ENCODE results near the gene SYNJ2. TPM values are rescaled to one million over a fixed set of nuclear protein-coding genes. Genes with fewer than 3 reads are reported as not detected.

SYNJ2 gene
- total RNA-seq, 1 donor from 2014 or later = 31.8 TPM

- H2AFZ ChIP-seq (ENCODE audit: low read depth, low read length) = no peak overlapping the region
- no peaks in the 10 kb centered on the region for H4K20me1 ChIP-seq (ENCODE audit: insufficient read depth, low read length)
- DNase-seq (ENCODE audit: low read depth) (no peak), FAIRE-seq (peak; percentile 5)
- no peaks in the 10 kb centered on the region for H3K9me3 ChIP-seq (ENCODE audit: insufficient read depth, low read depth, low read length)
- no peak overlapping the region for H3K4me2 ChIP-seq (ENCODE audit: low read length)
- Mint-ChIP-seq H3K36me3 (ENCODE audit: low read depth, unreplicated experiment) (peaks cover 18% of the 10 kb centered on the region), H3K27ac (ENCODE audit: unreplicated experiment) (peak overlapping the region; percentile 72), H3K4me1 (ENCODE audit: low read depth, unreplicated experiment) (peaks cover 19% of the 10 kb centered on the region), H3K9me3 (ENCODE audit: unreplicated experiment) (no peaks in the 10 kb centered on the region), H3K4me3 (ENCODE audit: unreplicated experiment) (no peak overlapping the region), H3K27me3 (ENCODE audit: low read depth, unreplicated experiment) (no peaks in the 10 kb centered on the region)
- H3K4me1 ChIP-seq (ENCODE audit: insufficient read depth, low read length) = peaks cover 55% of the 10 kb centered on the region
- peak overlapping the region; percentile 82 for H3K9ac ChIP-seq (ENCODE audit: low read length)
- H3K79me2 ChIP-seq (ENCODE audit: insufficient read depth, low read length) = peaks cover 54% of the 10 kb centered on the region
- no peak overlapping the region for H3K4me3 ChIP-seq (ENCODE audit: insufficient read depth, low read depth, low read length)
- H3K27ac ChIP-seq (ENCODE audit: low read depth, low read length) = peak overlapping the region; percentile 97
- H3K27me3 ChIP-seq (ENCODE audit: insufficient read depth, low read length) = no peaks in the 10 kb centered on the region
- H3K36me3 ChIP-seq (ENCODE audit: insufficient read depth, low read length) = peaks cover 6% of the 10 kb centered on the region
- TF ChIP-seq, protein P1, sequence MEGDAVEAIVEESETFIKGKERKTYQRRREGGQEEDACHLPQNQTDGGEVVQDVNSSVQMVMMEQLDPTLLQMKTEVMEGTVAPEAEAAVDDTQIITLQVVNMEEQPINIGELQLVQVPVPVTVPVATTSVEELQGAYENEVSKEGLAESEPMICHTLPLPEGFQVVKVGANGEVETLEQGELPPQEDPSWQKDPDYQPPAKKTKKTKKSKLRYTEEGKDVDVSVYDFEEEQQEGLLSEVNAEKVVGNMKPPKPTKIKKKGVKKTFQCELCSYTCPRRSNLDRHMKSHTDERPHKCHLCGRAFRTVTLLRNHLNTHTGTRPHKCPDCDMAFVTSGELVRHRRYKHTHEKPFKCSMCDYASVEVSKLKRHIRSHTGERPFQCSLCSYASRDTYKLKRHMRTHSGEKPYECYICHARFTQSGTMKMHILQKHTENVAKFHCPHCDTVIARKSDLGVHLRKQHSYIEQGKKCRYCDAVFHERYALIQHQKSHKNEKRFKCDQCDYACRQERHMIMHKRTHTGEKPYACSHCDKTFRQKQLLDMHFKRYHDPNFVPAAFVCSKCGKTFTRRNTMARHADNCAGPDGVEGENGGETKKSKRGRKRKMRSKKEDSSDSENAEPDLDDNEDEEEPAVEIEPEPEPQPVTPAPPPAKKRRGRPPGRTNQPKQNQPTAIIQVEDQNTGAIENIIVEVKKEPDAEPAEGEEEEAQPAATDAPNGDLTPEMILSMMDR (IDR thresholded peaks at IDR 0.05; ENCODE audit: insufficient read depth, low read depth, low read length) = no peak
Measured at GRCh38 chr6:158058171-158058651, 76.5 kb downstream of the SYNJ2 start.

DNA sequence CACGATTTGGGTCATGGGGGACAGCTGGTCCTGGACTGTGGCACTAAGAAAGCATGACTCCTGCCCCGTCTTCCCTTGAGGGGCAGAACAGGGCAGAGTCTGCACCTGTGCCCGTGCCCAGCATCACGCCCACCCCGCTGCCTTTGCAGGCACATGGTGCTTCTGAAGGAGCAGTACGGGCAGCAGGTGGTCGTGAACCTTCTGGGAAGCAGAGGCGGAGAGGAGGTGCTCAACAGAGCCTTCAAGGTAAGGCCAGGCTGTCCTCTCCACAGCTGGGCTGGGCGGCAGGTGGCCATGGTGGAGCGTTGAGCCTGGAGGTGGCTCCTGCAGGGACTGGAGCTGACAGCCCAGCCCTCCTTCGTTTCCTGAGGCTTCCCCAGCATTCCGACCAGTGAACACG lies 77.4 kb downstream of the SYNJ2 start:
- FAIRE-seq (no peak), DNase-seq (ENCODE audit: low read depth) (no peak)
- no peak overlapping the region for H3K4me3 ChIP-seq (ENCODE audit: insufficient read depth, low read depth, low read length)
- Mint-ChIP-seq H3K9me3 (ENCODE audit: unreplicated experiment) (no peaks in the 10 kb centered on the region), H3K4me3 (ENCODE audit: unreplicated experiment) (no peak overlapping the region), H3K4me1 (ENCODE audit: low read depth, unreplicated experiment) (peaks cover 19% of the 10 kb centered on the region), H3K27me3 (ENCODE audit: low read depth, unreplicated experiment) (no peaks in the 10 kb centered on the region), H3K36me3 (ENCODE audit: low read depth, unreplicated experiment) (peaks cover 23% of the 10 kb centered on the region), H3K27ac (ENCODE audit: unreplicated experiment) (no peak overlapping the region)
- H3K27ac ChIP-seq (ENCODE audit: low read depth, low read length) = peak overlapping the region; percentile 97
- no peaks in the 10 kb centered on the region for H4K20me1 ChIP-seq (ENCODE audit: insufficient read depth, low read length)
- H3K9ac ChIP-seq (ENCODE audit: low read length) = no peak overlapping the region
- peaks cover 12% of the 10 kb centered on the region for H3K36me3 ChIP-seq (ENCODE audit: insufficient read depth, low read length)
- TF ChIP-seq EZH2 (IDR thresholded peaks at IDR 0.05; ENCODE audit: insufficient read depth, low read length) = no peak
- TF ChIP-seq, protein P1 (IDR thresholded peaks at IDR 0.05; ENCODE audit: insufficient read depth, low read depth, low read length) = no peak
- H3K27me3 ChIP-seq (ENCODE audit: insufficient read depth, low read length) = no peaks in the 10 kb centered on the region
- no peaks in the 10 kb centered on the region for H3K9me3 ChIP-seq (ENCODE audit: insufficient read depth, low read depth, low read length)
- no peak overlapping the region for H3K4me2 ChIP-seq (ENCODE audit: low read length)
- peaks cover 50% of the 10 kb centered on the region for H3K79me2 ChIP-seq (ENCODE audit: insufficient read depth, low read length)
- H2AFZ ChIP-seq (ENCODE audit: low read depth, low read length) = no peak overlapping the region
- peaks cover 55% of the 10 kb centered on the region for H3K4me1 ChIP-seq (ENCODE audit: insufficient read depth, low read length)

DNA sequence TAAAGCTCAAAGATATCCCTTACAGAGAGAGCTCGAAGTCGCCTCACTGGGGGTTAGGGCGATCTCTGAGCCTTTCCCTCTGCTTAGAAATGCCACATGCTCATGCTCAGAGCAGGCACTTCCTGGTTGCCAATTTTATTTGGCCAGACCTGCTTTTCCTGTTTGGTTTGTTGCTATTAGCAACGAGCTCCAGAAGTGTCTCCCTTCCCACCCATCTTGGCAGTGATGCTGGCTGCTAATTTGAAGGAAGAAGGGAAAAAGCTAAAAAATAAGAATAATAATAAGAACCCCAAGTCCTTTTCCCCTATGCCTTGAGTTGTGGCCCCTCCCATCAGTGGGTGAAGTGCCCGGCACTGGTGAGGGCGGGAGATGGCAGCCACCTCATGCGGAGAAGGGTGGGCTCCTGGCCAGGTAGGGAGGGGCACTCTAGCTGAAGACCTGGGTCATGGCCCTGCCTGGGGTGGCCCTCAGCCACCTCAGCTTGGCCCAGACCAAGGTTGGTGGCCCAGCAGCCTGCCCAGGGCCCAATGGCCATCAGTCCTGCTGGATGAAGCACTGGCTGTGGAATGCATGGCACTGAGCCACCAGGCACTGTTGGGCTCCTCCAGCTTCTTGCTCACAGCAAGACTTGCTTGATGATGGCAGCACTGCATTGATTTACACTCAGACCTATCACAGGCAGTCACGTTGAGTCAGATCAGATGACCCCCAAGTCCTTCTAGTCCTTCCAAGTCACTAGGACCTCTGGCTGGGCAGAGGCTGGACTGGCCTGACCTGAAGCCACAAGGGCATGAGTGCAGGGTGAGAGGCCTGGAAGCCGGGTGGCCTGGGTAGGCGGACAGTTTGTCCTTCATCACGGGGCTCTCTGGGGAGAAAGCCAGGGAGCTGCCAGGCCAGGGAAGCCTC lies 79.0 kb downstream of the SYNJ2 start:
- H3K27me3 Mint-ChIP-seq (ENCODE audit: low read depth, unreplicated experiment) = no peaks in the 10 kb centered on the region
- FAIRE-seq = peak; percentile 34

More for the DNA sequence above, 79.0 kb downstream of the SYNJ2 start:
- H3K4me1 Mint-ChIP-seq (ENCODE audit: low read depth, unreplicated experiment) = peaks cover 19% of the 10 kb centered on the region
- Histone ChIP-seq H4K20me1 (ENCODE audit: insufficient read depth, low read length) (no peaks in the 10 kb centered on the region), H3K36me3 (ENCODE audit: insufficient read depth, low read length) (peaks cover 15% of the 10 kb centered on the region), H3K27ac (ENCODE audit: low read depth, low read length) (peak overlapping the region; percentile 96), H3K4me2 (ENCODE audit: low read length) (peak overlapping the region; percentile 21), H2AFZ (ENCODE audit: low read depth, low read length) (no peak overlapping the region), H3K9me3 (ENCODE audit: insufficient read depth, low read depth, low read length) (no peaks in the 10 kb centered on the region), H3K27me3 (ENCODE audit: insufficient read depth, low read length) (no peaks in the 10 kb centered on the region), H3K79me2 (ENCODE audit: insufficient read depth, low read length) (peaks cover 43% of the 10 kb centered on the region), H3K4me3 (ENCODE audit: insufficient read depth, low read depth, low read length) (no peak overlapping the region), H3K9ac (ENCODE audit: low read length) (peak overlapping the region; percentile 76), H3K4me1 (ENCODE audit: insufficient read depth, low read length) (peaks cover 50% of the 10 kb centered on the region)
- peaks cover 23% of the 10 kb centered on the region for H3K36me3 Mint-ChIP-seq (ENCODE audit: low read depth, unreplicated experiment)
- H3K9me3 Mint-ChIP-seq (ENCODE audit: unreplicated experiment) = no peaks in the 10 kb centered on the region
- TF ChIP-seq, protein P1 (IDR thresholded peaks at IDR 0.05; ENCODE audit: insufficient read depth, low read depth, low read length) = no peak
- TF ChIP-seq EZH2 (IDR thresholded peaks at IDR 0.05; ENCODE audit: insufficient read depth, low read length) = no peak
- H3K27ac Mint-ChIP-seq (ENCODE audit: unreplicated experiment) = no peak overlapping the region
- peak overlapping the region; percentile 11 for H3K4me3 Mint-ChIP-seq (ENCODE audit: unreplicated experiment)
- peak; percentile 96 for DNase-seq (ENCODE audit: low read depth)

Data from astrocyte (in vitro differentiated cells and primary cell).